Stomach smooth muscle (tissue), 2 donors: ENCODE measurements around the gene GINS3.
A peak's percentile ranks its signal among the peaks of the same experiment; 100 is the strongest.

ENCODE experiments used
- H3K27ac ChIP-seq: one replicate; pipeline ENCODE4 v1.7.0; 2013; ENCODE audit warnings: mild to moderate bottlenecking, low read length, inconsistent platforms
- H3K27me3 ChIP-seq, 2 donors: one replicate each; pipeline ENCODE4 v1.7.0; 2013; ENCODE audit warnings: low read length in 2 of 2; ENCODE audit not compliant: insufficient read depth in 2 of 2, control insufficient read depth in 1 of 2
- H3K36me3 ChIP-seq, 2 donors: one replicate each; pipeline ENCODE4 v1.7.0; 2013; ENCODE audit warnings: low read length in 2 of 2; ENCODE audit not compliant: control insufficient read depth in 2 of 2, insufficient read depth in 2 of 2
- H3K4me1 ChIP-seq: one replicate; pipeline ENCODE4 v1.7.0; 2013; ENCODE audit warnings: low read length; ENCODE audit not compliant: control insufficient read depth, insufficient read depth
- H3K4me3 ChIP-seq, 2 donors: one replicate each; pipeline ENCODE4 v1.7.0; 2013; ENCODE audit warnings: low read length in 2 of 2
- H3K9ac ChIP-seq, 2 donors: one replicate each; pipeline ENCODE4 v1.7.0; 2013; ENCODE audit warnings: low read length in 2 of 2, mild to moderate bottlenecking in 1 of 2
- H3K9me3 ChIP-seq, 2 donors: one replicate each; pipeline ENCODE4 v1.7.0; 2013; ENCODE audit warnings: low read length in 2 of 2; ENCODE audit not compliant: control insufficient read depth in 2 of 2
- donor health status: healthy.
- donor health status: Pancreatic carcinoma.

Gene GINS3

DNA sequence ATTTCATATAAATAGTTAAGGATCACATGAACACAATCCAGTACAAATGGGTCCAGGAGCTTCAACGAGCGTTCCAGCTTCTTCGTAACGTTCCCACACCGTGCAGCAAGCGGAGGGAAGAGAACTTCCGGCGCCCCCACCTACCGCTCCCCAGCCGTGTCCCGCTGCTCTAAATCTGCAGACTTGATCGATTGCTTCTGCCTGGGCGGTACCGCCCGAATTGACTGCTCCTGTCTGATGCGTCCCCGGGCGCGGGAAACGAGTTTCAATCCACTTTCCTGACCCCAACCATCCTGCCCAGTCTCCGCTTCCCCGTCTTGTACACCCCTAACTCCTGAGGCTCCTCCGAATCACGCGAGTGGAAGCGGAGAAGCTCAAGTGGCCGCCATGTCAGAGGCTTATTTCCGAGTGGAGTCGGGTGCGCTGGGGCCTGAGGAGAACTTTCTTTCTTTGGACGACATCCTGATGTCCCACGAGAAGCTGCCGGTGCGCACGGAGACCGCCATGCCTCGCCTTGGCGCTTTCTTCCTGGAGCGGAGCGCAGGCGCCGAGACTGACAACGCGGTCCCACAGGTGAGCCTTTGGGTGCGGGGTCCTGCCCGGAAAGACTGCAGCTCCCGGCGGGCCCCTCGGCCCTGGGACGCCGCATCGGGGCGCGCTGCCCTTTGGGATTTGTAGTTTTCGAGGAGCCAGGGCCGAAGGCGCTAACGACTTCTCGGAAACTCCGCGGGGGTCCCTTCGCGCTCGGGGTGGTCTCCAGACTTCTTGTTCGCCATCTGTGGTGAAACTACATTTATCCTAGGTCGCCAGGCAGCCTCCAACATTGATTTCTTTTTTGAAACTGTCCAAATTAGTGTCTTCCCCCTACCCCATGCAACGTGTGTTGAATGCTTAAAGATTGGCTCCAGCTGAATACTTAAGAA lies at the start of gene GINS3:
TSS of gene GINS3 (plus strand) at position 257 of the 923 bp plus-strand sequence. CDS start at position 388, 131 bp downstream.
- H3K36me3 ChIP-seq = no peaks in the 10 kb centered on the region
- H3K27ac ChIP-seq = peak within 1 kb of the TSS; percentile 24
- peaks cover 6% of the 10 kb centered on the region for H3K4me1 ChIP-seq
- peak within 1 kb of the TSS; percentile 91 to 99 for H3K4me3 ChIP-seq
- H3K9me3 ChIP-seq = no peaks in the 10 kb centered on the region
- no peaks in the 10 kb centered on the region for H3K27me3 ChIP-seq
- H3K9ac ChIP-seq = peak within 1 kb of the TSS; percentile 75 to 78

GRCh38 chr16:58343562-58343961 lies 48.7 kb upstream of the GINS3 start:
- no peaks in the 10 kb centered on the region for H3K36me3 ChIP-seq
- H3K27ac ChIP-seq = no peak overlapping the region
- H3K27me3 ChIP-seq = no peaks in the 10 kb centered on the region
- no peaks in the 10 kb centered on the region for H3K4me1 ChIP-seq
- H3K9me3 ChIP-seq = no peaks in the 10 kb centered on the region
- no peak overlapping the region for H3K4me3 ChIP-seq
- no peak overlapping the region for H3K9ac ChIP-seq

DNA sequence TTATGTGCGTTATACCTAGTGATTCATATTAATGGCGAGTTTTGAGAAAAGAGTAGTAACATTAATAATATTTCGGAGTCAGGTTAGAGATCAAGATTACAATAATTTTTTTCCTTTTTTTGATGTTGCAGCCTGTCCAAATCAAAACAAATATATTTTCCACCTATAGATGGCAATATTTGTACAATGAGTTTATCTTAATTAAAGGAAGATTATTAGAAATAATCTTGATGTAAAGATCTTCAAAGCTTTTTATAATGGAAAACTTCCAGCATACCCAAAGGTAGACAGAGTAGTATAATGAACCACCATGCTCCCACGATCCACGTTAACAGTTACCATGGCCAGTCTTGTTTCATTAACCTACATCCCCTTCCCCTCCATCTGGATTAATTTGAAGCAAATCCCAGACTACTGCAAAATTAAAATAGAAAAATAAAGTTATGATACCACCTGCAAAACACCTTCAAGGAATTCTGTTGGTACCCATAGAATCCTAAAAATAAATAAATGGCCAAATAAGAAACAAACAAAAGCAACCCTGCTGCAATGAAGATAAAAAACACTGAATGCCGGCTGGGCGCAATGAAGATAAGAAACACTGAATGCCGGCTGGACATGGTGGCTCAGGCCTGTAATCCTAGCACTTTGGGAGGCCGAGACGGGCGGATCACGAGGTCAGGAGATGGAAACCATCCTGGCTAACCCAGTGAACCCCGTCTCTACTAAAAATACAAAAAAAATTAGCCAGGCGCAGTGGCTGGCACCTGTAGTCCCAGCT lies 46.5 kb upstream of the GINS3 start:
- H3K4me1 ChIP-seq = no peaks in the 10 kb centered on the region
- H3K27me3 ChIP-seq = peaks cover 0 to 3% of the 10 kb centered on the region in 2 donors
- no peak overlapping the region for H3K4me3 ChIP-seq
- no peaks in the 10 kb centered on the region for H3K36me3 ChIP-seq
- no peak overlapping the region for H3K27ac ChIP-seq
- H3K9ac ChIP-seq = no peak overlapping the region
- H3K9me3 ChIP-seq = no peaks in the 10 kb centered on the region

- Histone ChIP-seq H3K27me3 (peaks cover 0 to 3% of the 10 kb centered on the region in 2 donors), H3K36me3 (no peaks in the 10 kb centered on the region), H3K9me3 (no peaks in the 10 kb centered on the region), H3K9ac (no peak overlapping the region), H3K27ac (no peak overlapping the region), H3K4me1 (no peaks in the 10 kb centered on the region), H3K4me3 (no peak overlapping the region)
These were observed 45.4 kb upstream of the GINS3 start for GRCh38 chr16:58346831-58347371.

GRCh38 chr16:58348986-58349385 lies 43.3 kb upstream of the GINS3 start:
- Histone ChIP-seq H3K27ac (no peak overlapping the region), H3K27me3 (peaks cover 0 to 3% of the 10 kb centered on the region in 2 donors), H3K9ac (no peak overlapping the region), H3K4me1 (no peaks in the 10 kb centered on the region), H3K36me3 (no peaks in the 10 kb centered on the region), H3K9me3 (peaks cover 0 to 3% of the 10 kb centered on the region in 2 donors), H3K4me3 (no peak overlapping the region)

DNA sequence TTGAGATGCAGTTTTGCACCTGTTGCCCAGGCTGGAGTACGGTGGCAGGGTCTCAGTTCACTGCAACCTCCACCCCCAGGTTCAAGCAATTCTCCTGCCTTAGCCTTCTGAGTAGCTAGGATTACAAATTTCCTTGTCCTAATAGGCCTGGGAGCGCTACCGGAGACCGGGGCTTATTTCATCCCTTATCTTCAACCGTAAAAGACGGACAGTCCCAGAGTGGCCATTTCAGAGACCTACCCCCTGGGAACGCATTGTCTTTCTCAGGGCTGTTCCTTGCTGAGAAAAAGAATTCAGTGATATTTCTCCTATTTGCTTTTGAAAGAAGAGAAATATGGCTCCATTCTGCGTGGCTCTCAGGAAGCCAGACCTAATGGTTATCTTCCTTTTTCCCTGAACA lies 39.6 kb upstream of the GINS3 start:
- H3K9ac ChIP-seq = no peak overlapping the region
- peaks cover 0 to 3% of the 10 kb centered on the region in 2 donors for H3K27me3 ChIP-seq
- H3K4me3 ChIP-seq = no peak overlapping the region
- peaks cover 0 to 3% of the 10 kb centered on the region in 2 donors for H3K9me3 ChIP-seq
- no peak overlapping the region for H3K27ac ChIP-seq
- no peaks in the 10 kb centered on the region for H3K36me3 ChIP-seq
- H3K4me1 ChIP-seq = no peaks in the 10 kb centered on the region

DNA sequence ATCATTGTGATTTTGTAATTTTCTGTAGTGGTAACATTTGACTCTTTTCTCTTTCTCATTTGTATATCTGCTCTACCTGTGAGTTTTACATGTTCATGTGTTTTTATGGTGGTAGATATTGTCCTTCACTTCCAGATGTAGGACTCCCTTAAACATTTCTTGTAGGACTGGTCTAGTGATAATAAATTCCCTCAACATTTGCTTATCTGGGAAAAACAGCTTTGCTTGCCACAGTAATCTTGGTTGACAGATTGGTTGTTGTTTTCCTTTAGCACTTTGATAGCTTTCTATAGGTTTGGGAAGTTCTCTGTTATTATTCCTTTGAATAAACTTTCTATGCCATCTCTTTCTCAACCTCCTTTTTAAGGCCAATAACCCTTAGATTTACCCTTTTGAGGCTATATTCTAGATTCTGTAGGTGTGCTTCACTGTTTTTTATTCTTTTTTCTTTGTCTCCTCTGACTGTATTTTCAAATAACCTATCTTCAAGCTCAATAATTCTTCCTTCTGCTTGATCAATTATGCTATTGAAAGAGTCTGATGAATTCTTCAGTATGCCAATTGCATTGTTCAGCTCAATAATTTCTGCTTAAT lies 32.1 kb upstream of the GINS3 start:
- H3K4me3 ChIP-seq = no peak overlapping the region
- no peaks in the 10 kb centered on the region for H3K4me1 ChIP-seq
- no peaks in the 10 kb centered on the region for H3K36me3 ChIP-seq
- peaks cover 0 to 6% of the 10 kb centered on the region in 2 donors for H3K9me3 ChIP-seq
- H3K27ac ChIP-seq = no peak overlapping the region
- H3K9ac ChIP-seq = no peak overlapping the region
- H3K27me3 ChIP-seq = no peaks in the 10 kb centered on the region

DNA sequence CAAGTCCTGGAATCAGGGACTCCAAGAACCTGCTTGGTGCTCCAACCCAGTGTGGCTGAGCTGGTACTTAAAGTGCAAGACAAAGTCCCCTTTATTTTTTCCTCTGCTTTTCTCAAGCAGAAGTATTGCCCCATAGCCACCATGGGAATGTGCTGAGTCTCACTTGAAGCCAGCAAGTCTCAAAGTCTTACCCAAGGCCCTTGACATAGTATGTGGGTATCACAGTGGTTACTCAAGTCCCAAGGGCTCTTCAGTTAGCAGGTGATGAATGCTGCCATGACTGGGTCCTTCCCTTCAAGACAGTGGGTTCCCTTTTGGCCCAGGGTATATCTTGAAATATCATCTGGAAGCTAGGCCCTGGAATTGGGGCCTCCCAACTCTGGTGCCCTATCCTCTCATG lies 30.5 kb upstream of the GINS3 start:
- Histone ChIP-seq H3K4me1 (no peaks in the 10 kb centered on the region), H3K4me3 (no peak overlapping the region), H3K9me3 (peaks cover 0 to 6% of the 10 kb centered on the region in 2 donors), H3K27ac (no peak overlapping the region), H3K27me3 (no peaks in the 10 kb centered on the region), H3K9ac (no peak overlapping the region), H3K36me3 (no peaks in the 10 kb centered on the region)

DNA sequence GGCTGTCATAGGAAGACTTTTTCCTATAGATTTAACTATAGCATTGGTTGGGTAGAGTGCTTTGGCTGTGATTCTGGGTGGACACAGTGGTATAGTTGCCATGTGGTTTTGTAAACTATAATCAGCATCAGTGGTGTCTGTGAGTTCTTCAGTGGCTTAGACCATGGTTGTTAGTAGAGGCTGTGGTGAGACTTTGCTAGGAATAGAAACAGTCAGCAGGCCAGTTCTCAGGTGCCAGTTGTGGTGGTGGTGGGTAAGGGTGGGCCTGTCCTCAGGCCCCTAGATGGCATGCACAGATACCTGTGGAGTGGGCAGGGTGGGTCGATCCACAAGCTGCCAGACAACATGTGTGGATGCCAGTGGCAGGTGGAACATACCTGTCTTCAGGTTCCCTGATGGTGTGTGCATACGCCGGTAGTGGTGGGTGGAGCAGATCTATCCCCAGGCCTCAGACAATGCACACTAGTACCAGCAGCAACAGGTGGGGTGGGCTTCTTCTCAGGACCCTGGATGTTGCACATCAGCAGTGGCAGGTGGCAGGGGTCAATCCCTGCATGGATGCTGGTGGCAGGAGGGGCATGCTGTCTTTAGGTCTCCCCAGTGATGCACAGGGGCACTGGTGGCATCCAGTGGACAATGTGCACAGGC lies 28.4 kb upstream of the GINS3 start:
- peaks cover 0 to 6% of the 10 kb centered on the region in 2 donors for H3K9me3 ChIP-seq
- no peak overlapping the region for H3K27ac ChIP-seq
- peaks cover 0 to 1% of the 10 kb centered on the region in 2 donors for H3K27me3 ChIP-seq
- H3K36me3 ChIP-seq = no peaks in the 10 kb centered on the region
- H3K4me1 ChIP-seq = no peaks in the 10 kb centered on the region
- no peak overlapping the region for H3K9ac ChIP-seq
- H3K4me3 ChIP-seq = no peak overlapping the region

DNA sequence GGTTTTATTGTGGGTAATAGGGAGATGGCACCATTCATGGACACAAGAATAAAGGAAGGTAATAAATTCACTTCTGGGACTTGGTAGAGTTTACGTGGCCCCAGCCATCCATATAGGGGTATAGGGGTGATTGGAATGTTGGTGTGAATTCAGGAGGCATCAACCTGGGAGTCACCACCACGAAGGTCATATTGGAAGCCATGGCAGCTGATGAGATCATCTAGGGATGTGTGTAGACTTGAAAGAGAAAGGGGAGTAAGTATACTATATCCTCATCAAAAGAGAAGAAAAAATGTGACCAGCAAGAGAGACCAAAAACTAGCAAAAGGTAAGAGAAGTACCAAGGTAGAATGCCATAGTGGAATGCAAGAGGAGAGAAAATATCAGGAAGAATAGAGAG lies 26.6 kb upstream of the GINS3 start:
- Histone ChIP-seq H3K9me3 (peaks cover 0 to 6% of the 10 kb centered on the region in 2 donors), H3K27me3 (peaks cover 0 to 2% of the 10 kb centered on the region in 2 donors), H3K4me3 (no peak overlapping the region), H3K36me3 (no peaks in the 10 kb centered on the region), H3K27ac (no peak overlapping the region), H3K4me1 (no peaks in the 10 kb centered on the region), H3K9ac (no peak overlapping the region)
